GM12878 (cell line): ENCODE measurements around the gene TTC4. TPM values are rescaled to one million over a fixed set of nuclear protein-coding genes. Genes with fewer than 3 reads are reported as not detected.

Experiments
- ATAC-seq: fragments of 200-7000 bp; cut with Tn5 transposase; 3 replicates; pipeline ENCODE4 v1.9.1; 2020; ENCODE audit warnings: mild to moderate bottlenecking, moderate library complexity
- BruUV-seq: library from RNA; stranded (reverse); fragments of 400-500 nt; replicated peaks from 2 replicates; lab custom pipeline; 2021; lab: Mats Ljungman, UMichigan
- CTCF ChIA-PET: fragments of 300-600 bp; sonication (Branson Sonifier 250); formaldehyde crosslinking; extraction: SDS; loops from one replicate; lab custom pipeline; 2021; ENCODE audit warnings: inconsistent platforms; lab: Yijun Ruan, JAX
- POLR2A ChIA-PET: fragments of 350-600 bp; formaldehyde crosslinking; extraction: SDS; loops from one replicate; lab custom pipeline; 2021; ENCODE audit warnings: inconsistent platforms; lab: Charles Lee
- RAD21 ChIA-PET: fragments of 300-600 bp; sonication (Branson Sonifier 250); formaldehyde crosslinking; loops from one replicate; lab custom pipeline; 2023; ENCODE audit warnings: antibody characterized with exemption; ENCODE audit not compliant: unreplicated experiment; lab: Charles Lee
- SMC1A ChIA-PET: fragments of 300-600 bp; sonication (Branson Sonifier 250); formaldehyde crosslinking; loops from one replicate; lab custom pipeline; 2023; ENCODE audit not compliant: unreplicated experiment, uncharacterized antibody; lab: Charles Lee
- DNase-seq: peaks from one replicate; pipeline ENCODE4 v3.0.0-alpha.2; 2011; ENCODE audit warnings: low read depth, low spot score
- FAIRE-seq: peaks from 3 replicates; lab custom pipeline; 2011; peaks lifted over from hg19 to GRCh38; lab: Jason Lieb, UNC
- H2AFZ ChIP-seq: 2 replicates; pipeline ENCODE4 v1.6.0; 2011; ENCODE audit warnings: low read depth, low read length, control low read depth; ENCODE audit not compliant: control insufficient read depth
- H3K27ac ChIP-seq: 2 replicates; pipeline ENCODE4 v1.5.1; 2011; ENCODE audit warnings: control low read depth; ENCODE audit not compliant: control insufficient read depth, insufficient read depth
- H3K27me3 ChIP-seq, 2 experiments: replicated peaks in 1 of 2; 2 replicates each; pipeline versions ENCODE4 v1.6.0 to v1.6.1; 2011; ENCODE audit warnings: low read length in 1 of 2; ENCODE audit not compliant: control insufficient read depth in 2 of 2, insufficient read depth in 2 of 2
- H3K36me3 ChIP-seq, 2 experiments: 2 replicates each; pipeline ENCODE4 v1.5.1; 2011; ENCODE audit warnings: low read length in 1 of 2; ENCODE audit not compliant: control insufficient read depth in 2 of 2, insufficient read depth in 2 of 2
- H3K4me1 ChIP-seq: 2 replicates; pipeline ENCODE4 v1.6.1; 2011; ENCODE audit warnings: mild to moderate bottlenecking, low read length, moderate library complexity, mixed read lengths; ENCODE audit not compliant: control insufficient read depth, insufficient read depth
- H3K4me2 ChIP-seq: 2 replicates; pipeline ENCODE4 v1.6.0; 2011; ENCODE audit warnings: control low read depth; ENCODE audit not compliant: control insufficient read depth, insufficient read depth
- H3K4me3 ChIP-seq: fragments of 200-600 bp; sonication (generic); 2 replicates; pipeline ENCODE4 v1.5.1; 2016
- H3K79me2 ChIP-seq: 2 replicates; pipeline ENCODE4 v1.6.0; 2011; ENCODE audit warnings: low read length; ENCODE audit not compliant: control insufficient read depth, insufficient read depth
- H3K9ac ChIP-seq: 2 replicates; pipeline ENCODE4 v1.8.0; 2011; ENCODE audit warnings: low read length, control low read depth, mixed read lengths; ENCODE audit not compliant: control insufficient read depth, insufficient read depth
- H3K9me3 ChIP-seq: replicated peaks from 3 replicates; pipeline ENCODE4 v1.5.1; 2011; ENCODE audit warnings: mild to moderate bottlenecking, low read length; ENCODE audit not compliant: control insufficient read depth, insufficient read depth
- H4K20me1 ChIP-seq: 2 replicates; pipeline ENCODE4 v1.6.0; 2011; ENCODE audit not compliant: control insufficient read depth, insufficient read depth
- BACH1 ChIP-seq: fragments of 450-650 bp; IDR thresholded peaks from 2 replicates; pipeline ENCODE4 v1.6.1; 2017; ENCODE audit warnings: mild to moderate bottlenecking, borderline replicate concordance
- BCL11A ChIP-seq: IDR thresholded peaks from 2 replicates; pipeline ENCODE4 v1.6.1; 2011; ENCODE audit warnings: low read depth, low read length
- E2F4 ChIP-seq: IDR thresholded peaks from 2 replicates; pipeline ENCODE4 v1.6.1; 2012; ENCODE audit warnings: low read depth, low read length, improper control_type of control experiment
- EGR1 ChIP-seq, 2 experiments: IDR thresholded peaks; 1 replicate in 1 of 2; 2 replicates in 1 of 2; pipeline ENCODE4 v1.6.1; 2011 to 2012; ENCODE audit warnings: low read depth in 2 of 2, low read length in 2 of 2, borderline replicate concordance in 1 of 2, mild to moderate bottlenecking in 1 of 2, moderate library complexity in 1 of 2
- EP300 ChIP-seq, 2 experiments: fragments of 150-350 bp in 1 of 2; IDR thresholded peaks; 2 replicates each; pipeline ENCODE4 v1.6.1; 2011 to 2012; ENCODE audit warnings: low read depth in 2 of 2, low read length in 2 of 2, borderline replicate concordance in 1 of 2, improper control_type of control experiment in 1 of 2, inconsistent platforms in 1 of 2; ENCODE audit not compliant: control insufficient read depth in 1 of 2
- HDGF ChIP-seq: fragments of 450-650 bp; IDR thresholded peaks from 2 replicates; pipeline ENCODE4 v1.6.1; 2016; ENCODE audit warnings: antibody characterized with exemption
- MEF2B ChIP-seq: fragments of 450-650 bp; IDR thresholded peaks from 2 replicates; pipeline ENCODE4 v1.6.1; 2018; ENCODE audit warnings: mild to moderate bottlenecking, moderate library complexity; ENCODE audit not compliant: partially characterized antibody, poor library complexity, severe bottlenecking
- MTA2 ChIP-seq: fragments of 450-650 bp; IDR thresholded peaks from 2 replicates; pipeline ENCODE4 v1.6.1; 2016; ENCODE audit warnings: low read depth, mild to moderate bottlenecking, moderate library complexity
- NBN ChIP-seq: fragments of 450-650 bp; IDR thresholded peaks from 2 replicates; pipeline ENCODE4 v1.6.1; 2016
- NFYA ChIP-seq: IDR thresholded peaks from 2 replicates; pipeline ENCODE4 v1.6.1; 2011; ENCODE audit warnings: low read depth, mild to moderate bottlenecking, low read length, improper control_type of control experiment, borderline replicate concordance
- NRF1 ChIP-seq: conservative IDR thresholded peaks from 2 replicates; pipeline ENCODE4 v1.6.1; 2011; ENCODE audit warnings: mild to moderate bottlenecking, low read depth, low read length, improper control_type of control experiment
- RAD51 ChIP-seq: fragments of 450-650 bp; IDR thresholded peaks from 2 replicates; pipeline ENCODE4 v1.6.1; 2016; ENCODE audit warnings: moderate library complexity, mild to moderate bottlenecking, inconsistent platforms
- ZBTB11 ChIP-seq: fragments of 450-650 bp; formaldehyde crosslinking; IDR thresholded peaks from 2 replicates; pipeline ENCODE4 v1.5.0; 2022; ENCODE audit warnings: mild to moderate bottlenecking, missing genetic modification characterization
- ZBTB33 ChIP-seq: fragments of 450-650 bp; IDR thresholded peaks from 2 replicates; pipeline ENCODE4 v1.6.1; 2017; ENCODE audit warnings: mild to moderate bottlenecking
- in situ Hi-C: fragments of 300-500 bp; cut with MboI; formaldehyde crosslinking; loops from 9 replicates; pipeline ENCODE4 v1.14.3; 2018; ENCODE audit warnings: mixed read lengths
- intact Hi-C: fragments of 100-400 bp; cut with micrococcal nuclease; formaldehyde crosslinking; loops from one replicate; pipeline ENCODE4 v1.14.2; 2022; ENCODE audit not compliant: unreplicated experiment
- polyA plus RNA-seq, 11 experiments: library from polyadenylated mRNA; depleted of rRNA in 4 of 11; unstranded in 6 of 11; stranded (reverse) in 5 of 11; fragments of >200 nt; fragmentation: Nextera tagmentation in 4 of 11; fragmentation: Illumina TruSeq in 1 of 11; extraction: Ambion mirVana in 4 of 11; extraction: Trizol in 1 of 11; gene quantifications; 1 replicate in 1 of 11; 2 replicates in 10 of 11; pipeline versions ENCODE4 v1.2.1 to v1.2.3, GENCODE V29; 2011 to 2016; ENCODE audit warnings: inconsistent platforms in 2 of 11, missing spikeins in 2 of 11, low read depth in 1 of 11
- total RNA-seq, 4 experiments: library from RNA; depleted of rRNA in 3 of 4; stranded (reverse); fragments of >200 nt in 3 of 4; fragmentation: Illumina TruSeq in 1 of 4; extraction: Trizol in 1 of 4; gene quantifications; 2 replicates each; pipeline versions ENCODE4 v1.2.1 to v1.2.3, GENCODE V29; 2013 to 2021

Gene TTC4
- total and polyA plus RNA-seq, 10 of the 15 experiments (the other 5 are each of a cell fraction or from before 2014, with no cell fraction given): 23.4 to 50.5 (median 36.0) TPM

DNA sequence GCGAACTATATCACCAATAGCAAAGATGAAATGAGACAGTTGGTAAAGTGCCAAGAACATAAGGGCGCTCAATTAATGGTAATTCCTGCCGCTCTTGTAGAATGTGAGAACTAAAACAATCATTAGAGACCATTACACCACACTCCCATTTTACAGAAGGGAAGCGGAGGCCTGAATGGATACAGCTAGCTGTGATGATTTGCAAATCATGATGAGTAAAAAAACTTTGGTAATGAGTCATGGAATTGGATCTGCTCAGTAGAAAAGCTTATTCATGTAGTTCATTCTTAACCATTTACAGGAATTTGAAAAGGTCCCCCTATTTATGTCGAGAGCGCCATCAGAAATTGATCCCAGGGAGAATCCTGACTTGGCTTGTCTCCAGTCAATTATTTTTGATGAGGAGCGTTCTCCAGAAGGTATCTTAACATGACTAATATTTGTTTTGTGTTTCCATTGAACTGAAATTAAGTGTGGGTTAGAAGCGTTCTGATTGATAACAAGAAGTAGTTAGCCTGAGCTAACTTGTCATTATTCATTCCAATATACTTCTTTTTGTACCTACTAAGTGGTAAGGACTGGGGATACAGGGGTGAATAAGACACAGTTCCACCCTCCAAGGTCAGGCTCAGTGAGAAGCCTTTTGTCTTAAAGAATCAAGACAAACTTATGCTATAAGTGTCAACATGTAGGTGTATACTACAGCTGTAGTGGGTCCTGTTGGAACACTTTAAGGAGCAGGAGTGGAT lies 812 bp downstream of the TTC4 start (continued):
- TF ChIP-seq NRF1 (no peak), HDGF (no peak)

- H4K20me1 ChIP-seq: no peaks in the 10 kb centered on the region
- no peak for FAIRE-seq
- no peak overlapping the region for H3K27ac ChIP-seq
- DNase-seq: no peak
- RAD21 ChIA-PET: no interaction called here
- no peak overlapping the region for H3K9ac ChIP-seq
- no peak for ATAC-seq
- CTCF ChIA-PET: interaction anchor here (0.6 to 0.7 kb wide), 2 partner anchors 42 to 672 kb away, joined by 3 read pairs; no protein-coding TSS in a partner anchor
- H3K4me1 ChIP-seq: peaks cover 2% of the 10 kb centered on the region; the same call in 1 of the 2 replicates
- intact Hi-C loops (no loop called here), in situ Hi-C loops (no loop called here)
- peaks cover 0 to 23% of the 10 kb centered on the region in 2 experiments for H3K36me3 ChIP-seq
- H3K4me2 ChIP-seq: no peak overlapping the region
- H3K9me3 ChIP-seq: no peaks in the 10 kb centered on the region; the same call in 2 of the 3 replicates
- POLR2A ChIA-PET: interaction anchor here (0.7 kb wide), 2 partner anchors 232 to 1483 kb away, joined by 3 read pairs; no protein-coding TSS in a partner anchor
- H3K79me2 ChIP-seq: peaks cover 7% of the 10 kb centered on the region
- no peak overlapping the region for H2AFZ ChIP-seq
- no TSS peak for BruUV-seq
- H3K4me3 ChIP-seq: no peak overlapping the region
- SMC1A ChIA-PET: interaction anchor here (0.9 kb wide), 1 partner anchor 69 kb away, joined by 3 read pairs; no protein-coding TSS in a partner anchor
- H3K27me3 ChIP-seq: no peaks in the 10 kb centered on the region
- TF ChIP-seq NBN (no peak), NFYA (no peak), MEF2B (no peak), BCL11A (no peak), ZBTB11 (CRISPR knock-in tag) (no peak), BACH1 (no peak), ZBTB33 (no peak), E2F4 (no peak), EGR1 (IDR thresholded peaks at IDR 0.05; ENCODE audit: borderline replicate concordance in 1 of 2, low read depth in 2 of 2, low read length in 2 of 2) (no peak), RAD51 (no peak), EP300 (IDR thresholded peaks at IDR 0.05; ENCODE audit: borderline replicate concordance in 1 of 2, control insufficient read depth in 1 of 2, low read depth in 2 of 2, low read length in 2 of 2) (no peak), MTA2 (no peak), NRF1 (no peak)
Observed at GRCh38 chr1:54721719-54722118, 6.1 kb downstream of the TTC4 start.
